ENCODE measurements around the gene NAA10. TPM values are rescaled to one million over a fixed set of nuclear protein-coding genes. Genes with fewer than 3 reads are reported as not detected.

The NAA10 gene
- total and polyA plus RNA-seq, 2 donors from 2014 or later = 79.3 to 120 TPM

- H3K9ac ChIP-seq (ENCODE audit: low read length in 3 of 3) = peak within 1 kb of the TSS; percentile 95 to 98 (median 98)
- intact Hi-C loops (cut with DNase I) = no loop called here
- no peak for FAIRE-seq
- H3K27ac ChIP-seq (ENCODE audit: low read depth in 2 of 2, low read length in 2 of 2) = peak within 1 kb of the TSS; percentile 99 to 100
- peak within 1 kb of the TSS; percentile 83 to 92 (median 88) for H3K4me3 ChIP-seq (ENCODE audit: low read length in 3 of 3)
- H3K9me3 ChIP-seq (ENCODE audit: control insufficient read depth in 2 of 3, insufficient read depth in 1 of 3, low read length in 3 of 3) = no peaks in the 10 kb centered on the region
- no peaks in the 10 kb centered on the region for H3K27me3 ChIP-seq (ENCODE audit: control insufficient read depth, insufficient read depth, low read length)
- TF ChIP-seq CTCF (IDR thresholded peaks at IDR 0.05; ENCODE audit: borderline replicate concordance, extremely low read depth, insufficient read depth) = no peak
- peaks cover 0 to 38% (median 24%) of the 10 kb centered on the region in 3 donors for H3K4me1 ChIP-seq (ENCODE audit: control insufficient read depth in 2 of 3, insufficient read depth in 2 of 3, low read depth in 1 of 3, low read length in 3 of 3)
- DNase-seq = peak; percentile 95 to 98 (median 96)
- no peaks in the 10 kb centered on the region for H3K36me3 ChIP-seq (ENCODE audit: control insufficient read depth in 2 of 3, insufficient read depth in 3 of 3, low read length in 3 of 3)
Measured at GRCh38 chrX:153971450-153972367, 36.9 kb upstream of the NAA10 start, which contains the start of gene HCFC1. HCFC1 (minus strand) TSS chrX:153971818; CDS start chrX:153970840, 978 bp downstream.

- TF ChIP-seq CTCF (IDR thresholded peaks at IDR 0.05; ENCODE audit: borderline replicate concordance, extremely low read depth, insufficient read depth) = no peak
- Histone ChIP-seq H3K4me3 (ENCODE audit: low read length in 3 of 3) (peak overlapping the region; percentile 83 to 92 (median 88)), H3K9ac (ENCODE audit: low read length in 3 of 3) (peak overlapping the region; percentile 95 to 98 (median 98)), H3K27ac (ENCODE audit: low read depth in 2 of 2, low read length in 2 of 2) (peak overlapping the region; percentile 99 to 100), H3K36me3 (ENCODE audit: control insufficient read depth in 2 of 3, insufficient read depth in 3 of 3, low read length in 3 of 3) (no peaks in the 10 kb centered on the region), H3K4me1 (ENCODE audit: control insufficient read depth in 2 of 3, insufficient read depth in 2 of 3, low read depth in 1 of 3, low read length in 3 of 3) (peaks cover 0 to 44% (median 24%) of the 10 kb centered on the region in 3 donors), H3K9me3 (ENCODE audit: control insufficient read depth in 2 of 3, insufficient read depth in 1 of 3, low read length in 3 of 3) (no peaks in the 10 kb centered on the region), H3K27me3 (ENCODE audit: control insufficient read depth, insufficient read depth, low read length) (no peaks in the 10 kb centered on the region)
- peak; percentile 87 to 98 (median 93) for DNase-seq
- intact Hi-C loops (cut with DNase I) = no loop called here
- FAIRE-seq = peak; percentile 73
Measured at GRCh38 chrX:153971124-153971449, 36.2 kb upstream of the NAA10 start.

DNA sequence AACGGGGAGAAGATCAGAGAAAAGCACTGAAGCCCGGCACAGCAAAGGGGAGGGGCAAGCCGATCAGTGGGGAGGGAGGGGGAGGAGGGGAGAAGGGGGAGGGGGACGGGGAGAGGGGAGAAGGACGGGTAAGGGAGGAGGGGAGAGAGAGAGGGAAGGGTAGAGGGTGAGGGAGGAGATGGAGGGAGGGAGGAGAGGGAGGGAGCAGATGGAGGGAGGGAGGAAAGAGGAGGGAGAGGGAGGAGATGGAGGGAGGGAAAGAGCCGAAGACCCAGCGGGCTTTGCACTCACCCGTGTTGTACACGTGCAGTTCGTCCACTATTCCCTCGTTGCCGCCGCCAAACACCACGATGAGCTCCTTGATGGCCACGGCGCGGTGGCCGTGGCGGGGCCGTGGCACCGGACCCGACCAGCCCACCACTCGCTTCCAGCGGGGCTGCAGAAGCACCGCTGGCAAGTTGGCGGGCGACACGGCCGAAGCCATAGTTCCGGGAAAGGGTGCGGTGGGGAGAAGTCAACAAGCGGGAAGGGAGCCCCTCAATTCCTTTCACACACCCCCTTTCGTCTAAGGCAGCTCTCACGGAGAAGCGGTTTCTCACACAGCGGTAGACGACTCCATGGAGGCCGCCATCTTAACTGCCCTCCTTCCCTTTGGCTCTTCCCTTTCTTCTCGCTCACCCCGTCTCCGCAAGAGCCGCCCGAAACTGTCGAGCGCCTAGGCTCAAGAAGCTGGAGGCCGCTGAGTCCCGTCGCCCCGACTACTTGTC, 35.7 kb upstream of the NAA10 start:
- no peak for FAIRE-seq
- peaks cover 0 to 49% (median 24%) of the 10 kb centered on the region in 3 donors for H3K4me1 ChIP-seq (ENCODE audit: control insufficient read depth in 2 of 3, insufficient read depth in 2 of 3, low read depth in 1 of 3, low read length in 3 of 3)

More for the DNA sequence above, 35.7 kb upstream of the NAA10 start:
- Histone ChIP-seq H3K27ac (ENCODE audit: low read depth in 2 of 2, low read length in 2 of 2) (peak overlapping the region; percentile 99 to 100), H3K27me3 (ENCODE audit: control insufficient read depth, insufficient read depth, low read length) (no peaks in the 10 kb centered on the region), H3K36me3 (ENCODE audit: control insufficient read depth in 2 of 3, insufficient read depth in 3 of 3, low read length in 3 of 3) (no peaks in the 10 kb centered on the region), H3K4me3 (ENCODE audit: low read length in 3 of 3) (peak overlapping the region; percentile 61 to 88 (median 83)), H3K9me3 (ENCODE audit: control insufficient read depth in 2 of 3, insufficient read depth in 1 of 3, low read length in 3 of 3) (no peaks in the 10 kb centered on the region), H3K9ac (ENCODE audit: low read length in 3 of 3) (peak overlapping the region; percentile 58 to 81 (median 74))
- DNase-seq = peak; percentile 60 to 86 (median 78)
- TF ChIP-seq CTCF (IDR thresholded peaks at IDR 0.05; ENCODE audit: borderline replicate concordance, extremely low read depth, insufficient read depth) = no peak
- intact Hi-C loops (cut with DNase I) = no loop called here

Measured in kidney (tissue), 14 donors.